NB4 (cell line): Measurements from ENCODE around the gene ZNF232.
"Not testable (repeated sequence)": the region's sequence is repeated elsewhere in the genome, so short reads cannot be mapped to it uniquely, and the experiment has no call there.

Experiments
- DNase-seq: peaks from one replicate; pipeline ENCODE4 v3.0.0; 2010; ENCODE audit warnings: low read depth
- H3K4me3 ChIP-seq: one replicate; pipeline ENCODE4 v1.5.1; 2011; ENCODE audit warnings: mild to moderate bottlenecking, low read depth, low read length, moderate library complexity
- MYC ChIP-seq: IDR thresholded peaks from 2 replicates; pipeline ENCODE4 v1.6.1; 2011; ENCODE audit warnings: low read depth, low read length
- POLR2A ChIP-seq: IDR thresholded peaks from 2 replicates; pipeline ENCODE4 v1.6.1; 2011; ENCODE audit warnings: mild to moderate bottlenecking; ENCODE audit not compliant: insufficient read length; ENCODE audit errors: extremely low read depth
- TF ChIP-seq, protein P1 (sequence below): IDR thresholded peaks from one replicate; pipeline ENCODE4 v1.5.1; 2012; ENCODE audit warnings: low read depth, low read length
- TF ChIP-seq, protein P2 (sequence below): IDR thresholded peaks from 2 replicates; pipeline ENCODE4 v1.6.1; 2011; ENCODE audit warnings: low read depth, low read length

The ZNF232 gene

DNA sequence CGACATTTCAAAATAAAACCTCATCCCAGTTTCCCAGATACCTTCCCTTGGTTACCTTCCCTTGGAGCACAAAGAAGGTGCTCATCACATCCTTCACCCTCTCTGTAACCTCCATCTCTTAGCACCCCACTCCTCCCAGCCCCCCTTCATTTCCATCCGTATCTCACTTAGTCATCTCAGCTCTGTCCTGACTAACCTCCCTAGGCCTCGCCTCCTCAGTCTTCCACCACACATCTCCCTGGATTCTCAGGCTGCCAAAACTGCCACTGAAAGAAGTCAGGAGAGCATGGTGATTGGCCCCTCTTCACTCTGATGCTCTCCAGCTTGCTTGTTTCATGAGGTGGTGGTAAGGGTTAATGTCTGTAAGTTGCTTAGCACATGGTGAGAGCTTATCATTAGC is 31.1 kb downstream of the ZNF232 start:
- no peak for DNase-seq
- TF ChIP-seq, protein P1, sequence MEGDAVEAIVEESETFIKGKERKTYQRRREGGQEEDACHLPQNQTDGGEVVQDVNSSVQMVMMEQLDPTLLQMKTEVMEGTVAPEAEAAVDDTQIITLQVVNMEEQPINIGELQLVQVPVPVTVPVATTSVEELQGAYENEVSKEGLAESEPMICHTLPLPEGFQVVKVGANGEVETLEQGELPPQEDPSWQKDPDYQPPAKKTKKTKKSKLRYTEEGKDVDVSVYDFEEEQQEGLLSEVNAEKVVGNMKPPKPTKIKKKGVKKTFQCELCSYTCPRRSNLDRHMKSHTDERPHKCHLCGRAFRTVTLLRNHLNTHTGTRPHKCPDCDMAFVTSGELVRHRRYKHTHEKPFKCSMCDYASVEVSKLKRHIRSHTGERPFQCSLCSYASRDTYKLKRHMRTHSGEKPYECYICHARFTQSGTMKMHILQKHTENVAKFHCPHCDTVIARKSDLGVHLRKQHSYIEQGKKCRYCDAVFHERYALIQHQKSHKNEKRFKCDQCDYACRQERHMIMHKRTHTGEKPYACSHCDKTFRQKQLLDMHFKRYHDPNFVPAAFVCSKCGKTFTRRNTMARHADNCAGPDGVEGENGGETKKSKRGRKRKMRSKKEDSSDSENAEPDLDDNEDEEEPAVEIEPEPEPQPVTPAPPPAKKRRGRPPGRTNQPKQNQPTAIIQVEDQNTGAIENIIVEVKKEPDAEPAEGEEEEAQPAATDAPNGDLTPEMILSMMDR, result no peak
- TF ChIP-seq POLR2A (no peak), MYC (no peak)
- TF ChIP-seq, protein P2, sequence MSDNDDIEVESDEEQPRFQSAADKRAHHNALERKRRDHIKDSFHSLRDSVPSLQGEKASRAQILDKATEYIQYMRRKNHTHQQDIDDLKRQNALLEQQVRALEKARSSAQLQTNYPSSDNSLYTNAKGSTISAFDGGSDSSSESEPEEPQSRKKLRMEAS, result no peak
- H3K4me3 ChIP-seq, result no peak overlapping the region

DNA sequence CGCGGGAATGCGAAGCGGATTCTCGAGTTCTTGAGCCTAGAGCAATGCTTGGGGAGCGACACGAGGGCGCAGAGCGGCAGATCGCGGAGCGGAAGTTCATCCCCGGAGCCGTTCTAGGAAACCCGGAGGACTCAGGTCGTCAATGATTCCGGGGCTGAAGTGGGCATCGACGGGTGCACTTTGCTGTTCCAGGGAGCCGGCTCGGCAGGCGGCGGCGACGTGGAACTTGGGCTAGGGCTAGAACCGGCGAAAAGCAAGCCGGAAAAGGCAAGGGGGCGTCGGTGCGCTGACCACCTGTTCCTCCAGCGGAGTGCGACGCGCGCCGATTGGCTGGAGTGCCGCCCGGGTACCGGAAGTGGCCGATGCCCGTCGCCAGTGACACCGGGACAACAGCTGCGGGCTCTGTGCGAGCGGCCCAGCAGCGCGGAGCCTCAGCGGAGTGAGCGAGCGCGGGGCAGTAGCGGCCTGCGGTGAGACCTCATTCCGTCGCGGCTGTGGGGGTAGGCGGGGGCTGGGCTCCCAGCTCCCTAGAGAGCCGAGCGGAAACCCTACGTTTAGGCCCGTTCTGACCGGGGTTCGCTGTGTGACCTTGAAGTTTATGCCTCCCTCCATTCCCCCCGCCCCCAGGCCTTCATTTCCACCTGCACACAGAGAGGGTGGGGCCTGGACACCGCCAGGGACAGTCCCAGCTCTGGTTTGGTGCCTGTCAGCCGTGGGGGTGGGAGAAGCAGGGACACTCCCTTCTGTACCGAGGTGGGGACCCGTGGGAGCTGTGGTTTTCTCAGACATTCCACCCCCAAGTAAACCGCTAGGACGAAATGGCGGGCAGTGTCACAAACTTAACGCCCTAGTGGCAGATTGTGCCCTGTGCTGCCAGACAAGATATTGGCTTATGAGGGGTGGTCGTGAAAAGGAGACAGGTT is 33.3 kb downstream of the ZNF232 start, which contains the start of gene ZFP3:
TSS of gene ZFP3 (plus strand) at position 362 of the 923 bp plus-strand sequence. CDS start 13,038 bp downstream, outside the sequence.
- TF ChIP-seq, protein P1, result peak; percentile 11
- TF ChIP-seq, protein P2, result no peak
- no peak for TF ChIP-seq POLR2A
- TF ChIP-seq MYC, result no peak
- peak within 1 kb of the TSS; percentile 8 for H3K4me3 ChIP-seq
- peak; percentile 74 for DNase-seq

DNA sequence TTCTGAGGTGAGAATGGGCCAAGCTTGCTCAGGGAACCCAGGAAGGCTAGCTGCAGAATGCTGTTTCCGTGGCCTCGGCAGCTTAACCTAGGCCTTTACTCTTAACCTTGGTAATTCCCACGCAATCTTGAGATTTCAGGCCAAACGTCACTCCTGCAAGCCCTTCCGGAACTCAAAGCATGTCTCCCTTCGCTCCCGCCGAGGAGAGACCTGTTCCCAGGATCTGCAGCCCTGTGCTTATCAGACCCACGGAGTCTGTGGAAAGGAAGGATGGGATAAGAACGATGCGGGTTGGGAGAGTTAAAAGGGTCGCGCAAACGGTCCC is 33.9 kb downstream of the ZNF232 start:
- DNase-seq, result no peak

DNA sequence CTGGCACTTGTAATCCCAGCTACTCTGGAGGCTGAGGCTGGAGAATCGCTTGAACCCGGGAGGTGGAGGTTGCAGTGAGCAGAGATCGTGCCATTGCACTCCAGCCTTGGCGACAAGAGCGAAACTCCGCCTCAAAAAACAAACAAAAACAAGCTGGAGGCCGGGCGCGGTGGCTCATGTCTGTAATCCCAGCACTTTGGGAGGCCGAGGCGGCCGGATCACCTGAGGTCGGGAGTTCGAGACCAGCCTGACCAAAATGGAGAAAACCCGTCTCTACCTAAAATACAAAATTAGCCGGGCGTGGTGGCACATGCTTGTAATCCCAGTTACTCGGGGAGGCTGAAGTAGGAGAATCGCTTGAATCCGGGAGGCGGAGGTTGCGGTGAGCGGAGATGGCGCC is 34.4 kb downstream of the ZNF232 start:
- not testable (repeated sequence) for DNase-seq, H3K4me3 ChIP-seq

More for the DNA sequence above, 33.9 kb downstream of the ZNF232 start:
- no peak for TF ChIP-seq MYC
- TF ChIP-seq, protein P1, result no peak
- TF ChIP-seq, protein P2, result no peak
- no peak for TF ChIP-seq POLR2A
- no peak overlapping the region for H3K4me3 ChIP-seq

DNA sequence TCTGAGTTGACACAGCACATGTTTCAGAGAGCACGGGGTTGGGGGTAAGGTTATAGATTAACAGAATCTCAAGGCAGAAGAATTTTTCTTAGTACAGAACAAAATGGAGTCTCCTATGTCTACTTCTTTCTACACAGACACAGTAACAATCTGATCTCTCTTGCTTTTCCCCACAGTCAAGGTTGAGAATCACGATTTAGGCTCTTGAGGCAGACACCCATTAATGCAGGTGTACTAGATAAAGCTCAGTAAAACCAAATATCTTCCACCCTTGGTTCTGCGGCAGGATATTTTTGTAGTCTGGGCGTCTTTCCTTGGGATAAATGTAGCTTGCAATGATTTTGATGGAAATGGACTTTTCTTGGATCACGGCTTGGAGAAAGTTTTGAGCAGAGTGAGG is 36.2 kb downstream of the ZNF232 start:
- DNase-seq, result not testable (repeated sequence)

DNA sequence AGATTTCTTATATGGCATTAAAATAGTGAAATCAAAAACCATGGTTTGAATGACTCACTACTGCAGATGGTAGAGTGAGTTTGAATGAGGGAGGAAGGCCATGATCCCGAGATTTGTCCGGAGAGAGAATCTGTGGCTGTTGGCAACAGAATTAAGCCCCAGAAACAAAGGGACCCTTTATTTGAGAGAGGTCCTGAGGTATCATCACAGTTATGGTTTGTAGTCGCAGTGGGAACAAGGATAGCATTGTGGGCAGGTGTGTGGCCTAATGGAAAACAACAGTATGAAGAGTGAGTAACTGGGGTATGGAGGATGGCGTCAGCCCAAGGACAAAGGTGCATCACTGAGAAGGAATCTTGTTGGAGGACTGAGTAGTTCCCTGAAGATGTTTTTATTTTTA is 42.0 kb downstream of the ZNF232 start:
- TF ChIP-seq, protein P1, result no peak
- TF ChIP-seq, protein P2, result no peak
- TF ChIP-seq POLR2A (no peak), MYC (no peak)
- no peak for DNase-seq
- H3K4me3 ChIP-seq, result no peak overlapping the region

More for the DNA sequence above, 36.2 kb downstream of the ZNF232 start:
- not testable (repeated sequence) for H3K4me3 ChIP-seq

DNA sequence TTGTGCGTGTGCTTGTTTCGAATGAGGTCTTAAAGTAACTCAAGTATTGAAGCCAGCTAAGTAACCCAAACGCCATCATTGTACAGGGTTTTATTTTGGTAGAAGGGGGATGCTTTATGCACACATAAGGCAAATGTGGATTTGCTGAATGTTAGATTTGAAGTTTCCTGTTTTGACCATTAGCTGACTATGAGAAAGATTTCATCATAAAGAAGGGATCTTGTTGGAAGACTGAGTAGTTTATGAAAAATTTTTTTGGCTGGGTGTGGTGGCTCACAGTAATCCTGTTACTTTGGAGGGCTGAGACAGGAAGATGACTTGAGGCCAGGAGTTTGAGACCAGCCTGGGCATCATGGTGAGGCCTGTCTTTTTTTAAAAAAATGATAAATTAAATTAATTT is 43.4 kb downstream of the ZNF232 start:
- no peak overlapping the region for H3K4me3 ChIP-seq
- DNase-seq, result no peak
- TF ChIP-seq MYC, result no peak
- TF ChIP-seq, protein P1, result no peak
- TF ChIP-seq, protein P2, result no peak
- no peak for TF ChIP-seq POLR2A
